Suppressor macrophage treated with lipopolysaccharide for 4 hours (primary cell): ENCODE measurements around the gene EFNA2.

Experiments
- DNase-seq: peaks from one replicate; pipeline ENCODE4 v3.0.0-alpha.2; 2020

EFNA2 gene

GRCh38 chr19:1284979-1285736 lies 515 bp upstream of the EFNA2 start:
- DNase-seq = no peak

GRCh38 chr19:1286487-1287353 lies 1.0 kb downstream of the EFNA2 start:
- no peak for DNase-seq

GRCh38 chr19:1287354-1288225 lies 1.9 kb downstream of the EFNA2 start:
- DNase-seq = no peak

- DNase-seq = no peak
These were observed 2.5 kb downstream of the EFNA2 start for GRCh38 chr19:1288226-1288612.

GRCh38 chr19:1288833-1289685 lies 3.4 kb downstream of the EFNA2 start:
- DNase-seq = no peak

- no peak for DNase-seq
These were observed 4.0 kb downstream of the EFNA2 start for GRCh38 chr19:1289686-1290025.

- DNase-seq = no peak
These were observed 4.6 kb downstream of the EFNA2 start for GRCh38 chr19:1290196-1290702.

- DNase-seq = no peak
These were observed 5.3 kb downstream of the EFNA2 start for GRCh38 chr19:1290703-1291651.

- DNase-seq = no peak
These were observed 6.2 kb downstream of the EFNA2 start for GRCh38 chr19:1291761-1292418.

- no peak for DNase-seq
These were observed 6.9 kb downstream of the EFNA2 start for GRCh38 chr19:1292419-1293151.

GRCh38 chr19:1293782-1294604 lies 8.3 kb downstream of the EFNA2 start:
- no peak for DNase-seq

GRCh38 chr19:1294688-1295087 lies 9.0 kb downstream of the EFNA2 start:
- DNase-seq = no peak

- DNase-seq = no peak
These were observed 9.7 kb downstream of the EFNA2 start for GRCh38 chr19:1295169-1296012.

- DNase-seq = no peak
These were observed 10.4 kb downstream of the EFNA2 start for GRCh38 chr19:1296078-1296477.

- DNase-seq = no peak
These were observed 11.1 kb downstream of the EFNA2 start for GRCh38 chr19:1296575-1297271.

- DNase-seq = no peak
These were observed 12.6 kb downstream of the EFNA2 start for GRCh38 chr19:1298235-1298634.

- no peak for DNase-seq
These were observed 14.1 kb downstream of the EFNA2 start for GRCh38 chr19:1299801-1300200.
